ENCODE results near the gene SLC9C2.
"Not testable (repeated sequence)": the region's sequence is repeated elsewhere in the genome, so short reads cannot be mapped to it uniquely, and the experiment has no call there.

Gene SLC9C2

GRCh38 chr1:173581383-173582079 is 21.3 kb downstream of the SLC9C2 start:
- no peak for DNase-seq

- no peak for DNase-seq
Observed at GRCh38 chr1:173580658-173581057, 22.2 kb downstream of the SLC9C2 start.

GRCh38 chr1:173580071-173580470 is 22.8 kb downstream of the SLC9C2 start:
- no peak for DNase-seq

- no peak for DNase-seq
Observed at GRCh38 chr1:173573596-173573995, 29.3 kb downstream of the SLC9C2 start.

GRCh38 chr1:173572201-173572873 is 30.5 kb downstream of the SLC9C2 start:
- DNase-seq: no peak

- no peak for DNase-seq
Observed at GRCh38 chr1:173570370-173571007, 32.4 kb downstream of the SLC9C2 start.

GRCh38 chr1:173568483-173568882 is 34.4 kb downstream of the SLC9C2 start:
- DNase-seq: no peak

GRCh38 chr1:173563846-173564245 is 39.0 kb downstream of the SLC9C2 start:
- not testable (repeated sequence) for DNase-seq

GRCh38 chr1:173562813-173563212 is 40.1 kb downstream of the SLC9C2 start:
- no peak for DNase-seq

GRCh38 chr1:173561263-173561662 is 41.6 kb downstream of the SLC9C2 start:
- DNase-seq: no peak

GRCh38 chr1:173560285-173560880 is 42.5 kb downstream of the SLC9C2 start:
- no peak for DNase-seq

- no peak for DNase-seq
Observed at GRCh38 chr1:173555651-173556305, 47.1 kb downstream of the SLC9C2 start.

GRCh38 chr1:173554541-173555250 is 48.2 kb downstream of the SLC9C2 start:
- no peak for DNase-seq

GRCh38 chr1:173554089-173554488 is 48.8 kb downstream of the SLC9C2 start:
- no peak for DNase-seq

- DNase-seq: no peak
Observed at GRCh38 chr1:173553312-173553711, 49.6 kb downstream of the SLC9C2 start.

- DNase-seq: no peak
Observed at GRCh38 chr1:173551699-173552098, 51.2 kb downstream of the SLC9C2 start.

- no peak for DNase-seq
Observed at GRCh38 chr1:173549813-173550212, 53.1 kb downstream of the SLC9C2 start.

- DNase-seq: no peak
Observed at GRCh38 chr1:173545688-173546087, 57.2 kb downstream of the SLC9C2 start.

- no peak for DNase-seq
Observed at GRCh38 chr1:173536223-173536622, 66.6 kb downstream of the SLC9C2 start.

- DNase-seq: no peak
Observed at GRCh38 chr1:173532237-173532636, 70.6 kb downstream of the SLC9C2 start.

- no peak for DNase-seq
Observed at GRCh38 chr1:173530795-173531693, 71.8 kb downstream of the SLC9C2 start.
